ENCODE measurements around the gene CGREF1. TPM values are rescaled to one million over a fixed set of nuclear protein-coding genes. Genes with fewer than 3 reads are reported as not detected.
A peak's percentile ranks its signal among the peaks of the same experiment; 100 is the strongest.
"Not testable (repeated sequence)": the region's sequence is repeated elsewhere in the genome, so short reads cannot be mapped to it uniquely, and the experiment has no call there.

CGREF1 gene
- total RNA-seq, 1 donor from 2014 or later = 2.3 TPM

GRCh38 chr2:27122791-27123190, 3.9 kb upstream of the CGREF1 start:
- no peak overlapping the region for H3K4me3 ChIP-seq (ENCODE audit: low read depth, low read length)
- DNase-seq (ENCODE audit: low read depth) = no peak
- TF ChIP-seq, protein P1, sequence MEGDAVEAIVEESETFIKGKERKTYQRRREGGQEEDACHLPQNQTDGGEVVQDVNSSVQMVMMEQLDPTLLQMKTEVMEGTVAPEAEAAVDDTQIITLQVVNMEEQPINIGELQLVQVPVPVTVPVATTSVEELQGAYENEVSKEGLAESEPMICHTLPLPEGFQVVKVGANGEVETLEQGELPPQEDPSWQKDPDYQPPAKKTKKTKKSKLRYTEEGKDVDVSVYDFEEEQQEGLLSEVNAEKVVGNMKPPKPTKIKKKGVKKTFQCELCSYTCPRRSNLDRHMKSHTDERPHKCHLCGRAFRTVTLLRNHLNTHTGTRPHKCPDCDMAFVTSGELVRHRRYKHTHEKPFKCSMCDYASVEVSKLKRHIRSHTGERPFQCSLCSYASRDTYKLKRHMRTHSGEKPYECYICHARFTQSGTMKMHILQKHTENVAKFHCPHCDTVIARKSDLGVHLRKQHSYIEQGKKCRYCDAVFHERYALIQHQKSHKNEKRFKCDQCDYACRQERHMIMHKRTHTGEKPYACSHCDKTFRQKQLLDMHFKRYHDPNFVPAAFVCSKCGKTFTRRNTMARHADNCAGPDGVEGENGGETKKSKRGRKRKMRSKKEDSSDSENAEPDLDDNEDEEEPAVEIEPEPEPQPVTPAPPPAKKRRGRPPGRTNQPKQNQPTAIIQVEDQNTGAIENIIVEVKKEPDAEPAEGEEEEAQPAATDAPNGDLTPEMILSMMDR (conservative IDR thresholded peaks at IDR 0.05; ENCODE audit: low read depth, low read length) = no peak

GRCh38 chr2:27121906-27122305, 3.0 kb upstream of the CGREF1 start:
- DNase-seq (ENCODE audit: low read depth) = no peak
- TF ChIP-seq, protein P1 (conservative IDR thresholded peaks at IDR 0.05; ENCODE audit: low read depth, low read length) = no peak
- H3K4me3 ChIP-seq (ENCODE audit: low read depth, low read length) = no peak overlapping the region

GRCh38 chr2:27119330-27119670, 372 bp upstream of the CGREF1 start:
- DNase-seq (ENCODE audit: low read depth) = not testable (repeated sequence)
- H3K4me3 ChIP-seq (ENCODE audit: low read depth, low read length) = peak overlapping the region; percentile 39

GRCh38 chr2:27117995-27118524, 868 bp downstream of the CGREF1 start:
- TF ChIP-seq, protein P1 (conservative IDR thresholded peaks at IDR 0.05; ENCODE audit: low read depth, low read length) = no peak
- DNase-seq (ENCODE audit: low read depth) = no peak
- H3K4me3 ChIP-seq (ENCODE audit: low read depth, low read length) = peak overlapping the region; percentile 49

GRCh38 chr2:27115519-27115918, 3.4 kb downstream of the CGREF1 start:
- DNase-seq (ENCODE audit: low read depth) = no peak
- no peak overlapping the region for H3K4me3 ChIP-seq (ENCODE audit: low read depth, low read length)
- TF ChIP-seq, protein P1 (conservative IDR thresholded peaks at IDR 0.05; ENCODE audit: low read depth, low read length) = no peak

- H3K4me3 ChIP-seq (ENCODE audit: low read depth, low read length); DNase-seq (ENCODE audit: low read depth): not testable (repeated sequence)
These were observed 7.4 kb downstream of the CGREF1 start for GRCh38 chr2:27111392-27112078.

GRCh38 chr2:27110603-27111352, 8.2 kb downstream of the CGREF1 start:
- H3K4me3 ChIP-seq (ENCODE audit: low read depth, low read length); DNase-seq (ENCODE audit: low read depth): not testable (repeated sequence)

DNA sequence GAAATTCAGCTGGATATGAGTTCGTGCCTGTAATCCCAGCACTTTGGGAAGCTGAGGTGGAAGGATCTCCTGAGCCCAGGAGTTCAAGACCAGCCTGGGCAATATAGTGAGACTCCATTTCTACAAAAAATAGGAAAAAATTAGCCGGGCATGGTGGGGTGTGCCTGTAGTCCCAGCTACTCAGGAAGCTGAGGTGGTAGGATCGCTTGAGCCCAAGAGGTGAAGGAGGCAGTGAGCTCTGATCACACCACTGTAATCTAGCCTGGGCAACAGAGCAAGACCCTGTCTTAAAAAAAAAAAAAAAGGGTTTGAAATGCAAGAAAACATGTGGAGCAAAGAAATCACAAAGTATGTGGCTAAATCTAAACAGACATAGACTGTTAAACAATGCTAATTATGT, 9.8 kb downstream of the CGREF1 start:
- DNase-seq (ENCODE audit: low read depth) = no peak
- TF ChIP-seq, protein P1 (conservative IDR thresholded peaks at IDR 0.05; ENCODE audit: low read depth, low read length) = no peak
- no peak overlapping the region for H3K4me3 ChIP-seq (ENCODE audit: low read depth, low read length)
